SU-DHL-6 (cell line): ENCODE results near the gene DLG4.

Experiments
- EZH2phosphoT487 ChIP-seq: fragments of 200-600 bp; sonication (generic), shearing (Covaris generic); conservative IDR thresholded peaks from 2 replicates; pipeline ENCODE4 v1.6.1; 2018; ENCODE audit warnings: mild to moderate bottlenecking, antibody characterized with exemption, low read length, moderate library complexity, mixed read lengths
- TF ChIP-seq, protein P1 (sequence below): fragments of 200-600 bp; sonication (generic); IDR thresholded peaks from one replicate; pipeline ENCODE4 v1.5.1; 2017; ENCODE audit warnings: antibody characterized with exemption, mild to moderate bottlenecking, low read length, moderate library complexity; ENCODE audit not compliant: insufficient read depth, poor library complexity, severe bottlenecking

DNA sequence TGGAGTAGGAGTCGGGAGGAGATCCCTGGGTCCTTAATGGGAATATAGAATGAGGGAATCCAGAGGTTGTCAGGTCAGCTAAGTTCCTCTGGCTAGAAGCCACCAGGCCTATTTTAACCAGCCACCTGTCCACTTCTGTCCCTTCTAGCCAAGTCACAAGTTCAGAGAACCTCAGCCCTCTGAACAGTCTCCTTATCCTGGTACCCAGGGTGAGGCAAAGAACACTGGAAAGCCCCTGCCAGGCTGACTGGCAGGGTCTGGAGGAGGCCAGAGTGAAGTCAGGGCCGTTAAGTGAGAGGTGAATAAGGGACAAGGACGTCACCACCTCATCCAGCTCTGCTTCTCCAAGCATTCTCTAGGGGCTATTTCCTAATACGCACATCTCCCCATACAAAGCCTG is 29.2 kb upstream of the DLG4 start:
- TF ChIP-seq, protein P1, sequence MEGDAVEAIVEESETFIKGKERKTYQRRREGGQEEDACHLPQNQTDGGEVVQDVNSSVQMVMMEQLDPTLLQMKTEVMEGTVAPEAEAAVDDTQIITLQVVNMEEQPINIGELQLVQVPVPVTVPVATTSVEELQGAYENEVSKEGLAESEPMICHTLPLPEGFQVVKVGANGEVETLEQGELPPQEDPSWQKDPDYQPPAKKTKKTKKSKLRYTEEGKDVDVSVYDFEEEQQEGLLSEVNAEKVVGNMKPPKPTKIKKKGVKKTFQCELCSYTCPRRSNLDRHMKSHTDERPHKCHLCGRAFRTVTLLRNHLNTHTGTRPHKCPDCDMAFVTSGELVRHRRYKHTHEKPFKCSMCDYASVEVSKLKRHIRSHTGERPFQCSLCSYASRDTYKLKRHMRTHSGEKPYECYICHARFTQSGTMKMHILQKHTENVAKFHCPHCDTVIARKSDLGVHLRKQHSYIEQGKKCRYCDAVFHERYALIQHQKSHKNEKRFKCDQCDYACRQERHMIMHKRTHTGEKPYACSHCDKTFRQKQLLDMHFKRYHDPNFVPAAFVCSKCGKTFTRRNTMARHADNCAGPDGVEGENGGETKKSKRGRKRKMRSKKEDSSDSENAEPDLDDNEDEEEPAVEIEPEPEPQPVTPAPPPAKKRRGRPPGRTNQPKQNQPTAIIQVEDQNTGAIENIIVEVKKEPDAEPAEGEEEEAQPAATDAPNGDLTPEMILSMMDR, result no peak
- TF ChIP-seq EZH2phosphoT487, result no peak
